IMR-90 (cell line): Measurements from ENCODE around the gene CALD1. TPM values are rescaled to one million over a fixed set of nuclear protein-coding genes. Genes with fewer than 3 reads are reported as not detected.

Source experiments
- ATAC-seq: fragments of 200-7000 bp; cut with Tn5 transposase; 2 replicates; pipeline ENCODE4 v1.9.1; 2020; ENCODE audit warnings: low read depth, mild to moderate bottlenecking, moderate library complexity
- BruUV-seq: library from RNA; stranded (reverse); fragments of 400-500 nt; replicated peaks from 2 replicates; lab custom pipeline; 2021; lab: Mats Ljungman, UMichigan
- CTCF ChIA-PET: fragments of 300-600 bp; formaldehyde crosslinking; extraction: SDS; loops from one replicate; lab custom pipeline; 2021; ENCODE audit warnings: antibody characterized with exemption; lab: Yijun Ruan, JAX
- POLR2A ChIA-PET: fragments of 300-600 bp; sonication (Branson Sonifier 250); formaldehyde crosslinking; loops from one replicate; lab custom pipeline; 2022; ENCODE audit warnings: antibody characterized with exemption; ENCODE audit not compliant: unreplicated experiment; lab: Charles Lee
- DNase-seq: peaks from one replicate; pipeline ENCODE4 v3.0.0; 2013
- H2AFZ ChIP-seq: replicated peaks from 2 replicates; pipeline ENCODE3; 2013; ENCODE audit warnings: low read length, mild to moderate bottlenecking; ENCODE audit not compliant: poor library complexity
- H2AK5ac ChIP-seq: 2 replicates; pipeline ENCODE4 v1.6.1; 2013; ENCODE audit warnings: low read depth, low read length, inconsistent platforms
- H2AK9ac ChIP-seq: replicated peaks from 2 replicates; pipeline ENCODE3; 2013; ENCODE audit warnings: mild to moderate bottlenecking, low read depth, low read length, moderate library complexity; ENCODE audit not compliant: poor library complexity
- H2BK120ac ChIP-seq: 2 replicates; pipeline ENCODE4 v1.6.1; 2013; ENCODE audit warnings: low read depth, low read length, inconsistent platforms
- H2BK15ac ChIP-seq: 3 replicates; pipeline ENCODE4 v1.6.1; 2013; ENCODE audit warnings: low read depth, low read length, inconsistent platforms
- H2BK20ac ChIP-seq: 2 replicates; pipeline ENCODE4 v1.6.1; 2013; ENCODE audit warnings: low read depth, mild to moderate bottlenecking, inconsistent platforms, low read length, moderate library complexity
- H2BK5ac ChIP-seq: 2 replicates; pipeline ENCODE4 v1.6.1; 2013; ENCODE audit warnings: mild to moderate bottlenecking, low read depth, low read length, inconsistent platforms; ENCODE audit not compliant: poor library complexity, severe bottlenecking
- H3K14ac ChIP-seq: replicated peaks from 2 replicates; pipeline ENCODE4 v1.6.1; 2013; ENCODE audit warnings: low read depth, low read length, inconsistent platforms
- H3K18ac ChIP-seq: 2 replicates; pipeline ENCODE4 v1.6.1; 2013; ENCODE audit warnings: low read depth, low read length, control low read depth
- H3K23ac ChIP-seq: 2 replicates; pipeline ENCODE4 v1.6.1; 2013; ENCODE audit warnings: low read depth, low read length, inconsistent platforms
- H3K27ac ChIP-seq: 2 replicates; pipeline ENCODE4 v1.5.1; 2013; ENCODE audit warnings: mild to moderate bottlenecking, control low read depth, low read length; ENCODE audit not compliant: insufficient read depth
- H3K27me3 ChIP-seq: 2 replicates; pipeline ENCODE4 v1.6.1; 2013; ENCODE audit warnings: low read length; ENCODE audit not compliant: control insufficient read depth, insufficient read depth
- H3K36me3 ChIP-seq: 2 replicates; pipeline ENCODE4 v1.6.1; 2013; ENCODE audit warnings: low read length, mixed read lengths; ENCODE audit not compliant: control insufficient read depth, insufficient read depth
- H3K4ac ChIP-seq: 2 replicates; pipeline ENCODE4 v1.6.1; 2013; ENCODE audit warnings: low read depth, low read length, inconsistent platforms
- H3K4me1 ChIP-seq: 2 replicates; pipeline ENCODE4 v1.6.1; 2013; ENCODE audit warnings: low read length, mixed read lengths; ENCODE audit not compliant: control insufficient read depth, insufficient read depth
- H3K4me2 ChIP-seq: 2 replicates; pipeline ENCODE4 v1.6.1; 2013; ENCODE audit warnings: low read depth, mild to moderate bottlenecking, control low read depth, low read length, moderate library complexity
- H3K4me3 ChIP-seq: 2 replicates; pipeline ENCODE4 v1.5.1; 2013; ENCODE audit warnings: low read depth, mild to moderate bottlenecking, control low read depth, low read length, moderate library complexity; ENCODE audit not compliant: insufficient read depth
- H3K56ac ChIP-seq: 2 replicates; pipeline ENCODE4 v1.6.1; 2013; ENCODE audit warnings: low read length, inconsistent platforms; ENCODE audit not compliant: insufficient read depth; ENCODE audit errors: extremely low read depth
- H3K79me1 ChIP-seq, 2 experiments: 2 replicates each; pipeline ENCODE4 v1.6.1; 2013; ENCODE audit warnings: low read length in 2 of 2, inconsistent platforms in 1 of 2, low read depth in 1 of 2
- H3K9ac ChIP-seq: 2 replicates; pipeline ENCODE4 v1.6.1; 2013; ENCODE audit warnings: low read depth, low read length, control low read depth
- H3K9me1 ChIP-seq: 2 replicates; pipeline ENCODE4 v1.6.1; 2013; ENCODE audit warnings: low read length, inconsistent platforms; ENCODE audit not compliant: insufficient read depth
- H3K9me3 ChIP-seq: 2 replicates; pipeline ENCODE4 v1.6.1; 2013; ENCODE audit warnings: low read length; ENCODE audit not compliant: control insufficient read depth, insufficient read depth
- H4K20me1 ChIP-seq: 2 replicates; pipeline ENCODE4 v1.6.1; 2013; ENCODE audit warnings: low read length, inconsistent platforms; ENCODE audit not compliant: insufficient read depth
- H4K5ac ChIP-seq: 2 replicates; pipeline ENCODE4 v1.6.1; 2013; ENCODE audit warnings: mild to moderate bottlenecking, low read depth, low read length, control low read depth
- H4K8ac ChIP-seq, 2 experiments: 2 replicates each; pipeline ENCODE4 v1.6.1; 2013; ENCODE audit warnings: low read depth in 2 of 2, low read length in 2 of 2, control low read depth in 1 of 2, inconsistent platforms in 1 of 2
- H4K91ac ChIP-seq: 2 replicates; pipeline ENCODE4 v1.6.1; 2013; ENCODE audit warnings: low read depth, low read length, inconsistent platforms; ENCODE audit not compliant: insufficient read depth
- CEBPB ChIP-seq: IDR thresholded peaks from 2 replicates; pipeline ENCODE4 v1.6.1; 2012; ENCODE audit warnings: low read depth, low read length, improper control_type of control experiment
- ELK1 ChIP-seq: fragments of 150-350 bp; IDR thresholded peaks from 2 replicates; pipeline ENCODE4 v1.6.1; 2016; ENCODE audit warnings: low read depth, mild to moderate bottlenecking, low read length, moderate library complexity, borderline replicate concordance
- FOS ChIP-seq: fragments of 150-350 bp; IDR thresholded peaks from 2 replicates; pipeline ENCODE4 v1.6.1; 2016; ENCODE audit warnings: low read depth, low read length
- MAFK ChIP-seq: IDR thresholded peaks from 2 replicates; pipeline ENCODE4 v1.6.1; 2012; ENCODE audit warnings: low read depth, low read length, improper control_type of control experiment
- MAZ ChIP-seq: IDR thresholded peaks from 2 replicates; pipeline ENCODE4 v1.6.1; 2012; ENCODE audit warnings: low read depth, mild to moderate bottlenecking, low read length, improper control_type of control experiment, moderate library complexity, borderline replicate concordance
- POLR2A ChIP-seq: IDR thresholded peaks from 2 replicates; pipeline ENCODE4 v1.6.1; 2012; ENCODE audit warnings: mild to moderate bottlenecking, low read depth, low read length
- RAD21 ChIP-seq: IDR thresholded peaks from 2 replicates; pipeline ENCODE4 v1.6.1; 2012; ENCODE audit warnings: low read length, improper control_type of control experiment
- RCOR1 ChIP-seq: IDR thresholded peaks from 2 replicates; pipeline ENCODE4 v1.6.1; 2012; ENCODE audit warnings: mild to moderate bottlenecking, low read length, improper control_type of control experiment; ENCODE audit not compliant: insufficient replicate concordance
- RFX5 ChIP-seq: IDR thresholded peaks from 2 replicates; pipeline ENCODE4 v1.8.0; 2012; ENCODE audit warnings: low read depth, mild to moderate bottlenecking, low read length, moderate library complexity
- SMC3 ChIP-seq: fragments of 150-350 bp; IDR thresholded peaks from 2 replicates; pipeline ENCODE4 v1.6.1; 2016; ENCODE audit warnings: low read depth, mild to moderate bottlenecking, antibody characterized with exemption, low read length, moderate library complexity
- WGBS, 2 experiments: methylation state at CpG; one replicate each; pipeline versions ENCODE4 v1.1.5 to v1.1.7; 2013; ENCODE audit warnings: missing lambda C conversion rate in 2 of 2; ENCODE audit not compliant: insufficient read length in 1 of 2; ENCODE audit errors: extremely low coverage in 2 of 2; 5-methylcytosine and 5-hydroxymethylcytosine counted together
- dilution Hi-C: fragments of 300-500 bp; cut with HindIII; formaldehyde crosslinking; loops from one replicate; pipeline ENCODE4 v1.14.3; 2018; ENCODE audit warnings: low sequenced_read_pairs; ENCODE audit not compliant: unreplicated experiment
- in situ Hi-C: fragments of 300-500 bp; cut with MboI; formaldehyde crosslinking; loops from 3 replicates; pipeline ENCODE4 v1.14.3; 2019; ENCODE audit warnings: low sequenced_read_pairs, inconsistent platforms, mixed read lengths
- intact Hi-C: fragments of 100-400 bp; cut with micrococcal nuclease; formaldehyde crosslinking; loops from 2 replicates; pipeline ENCODE4 v1.10.0; 2022
- polyA plus RNA-seq, 3 experiments: library from polyadenylated mRNA; depleted of rRNA; stranded (reverse); fragments of >200 nt; gene quantifications; 2 replicates each; pipeline ENCODE4 v1.2.3, GENCODE V29; 2012; ENCODE audit warnings: low replicate concordance in 1 of 3
- total RNA-seq: library from RNA; depleted of rRNA; stranded (reverse); fragments of >200 nt; gene quantifications from 2 replicates; pipeline ENCODE4 v1.2.3, GENCODE V29; 2012
- TF ChIP-seq, protein P1 (sequence below): conservative IDR thresholded peaks from 2 replicates; pipeline ENCODE4 v1.5.1; 2012; ENCODE audit warnings: mild to moderate bottlenecking, low read depth, low read length, improper control_type of control experiment

Gene CALD1
- total and polyA plus RNA-seq, 2 of the 4 experiments (the other 2 are of a cell fraction) = 375 to 487 TPM

DNA sequence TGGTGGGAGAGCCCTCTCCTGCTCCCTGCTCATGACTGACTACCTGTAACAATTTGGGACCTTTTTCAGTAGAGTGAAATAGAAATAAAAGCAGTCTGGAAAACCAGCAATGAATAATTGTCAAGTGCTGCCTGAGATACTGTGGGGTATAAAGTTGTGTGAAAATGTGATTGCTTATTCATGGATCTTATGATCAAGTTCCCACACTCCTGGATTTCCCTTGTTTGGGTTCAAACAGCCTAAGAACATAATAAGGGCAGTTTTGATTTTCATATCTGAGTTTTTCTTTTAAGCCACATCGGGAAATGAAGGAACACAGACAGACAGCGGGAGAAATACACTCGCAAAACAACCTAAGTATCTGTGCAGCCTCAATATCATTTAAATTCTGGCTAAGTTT is 52.9 kb downstream of the CALD1 start:
- peaks cover 19% of the 10 kb centered on the region for H3K9me1 ChIP-seq
- H2AK9ac ChIP-seq = no peak overlapping the region
- no peak overlapping the region for H3K14ac ChIP-seq
- H2BK120ac ChIP-seq = no peak overlapping the region
- H2AK5ac ChIP-seq = no peak overlapping the region
- H3K56ac ChIP-seq = no peak overlapping the region
- H3K23ac ChIP-seq = no peak overlapping the region
- no peak for TF ChIP-seq RFX5
- TF ChIP-seq, protein P1, sequence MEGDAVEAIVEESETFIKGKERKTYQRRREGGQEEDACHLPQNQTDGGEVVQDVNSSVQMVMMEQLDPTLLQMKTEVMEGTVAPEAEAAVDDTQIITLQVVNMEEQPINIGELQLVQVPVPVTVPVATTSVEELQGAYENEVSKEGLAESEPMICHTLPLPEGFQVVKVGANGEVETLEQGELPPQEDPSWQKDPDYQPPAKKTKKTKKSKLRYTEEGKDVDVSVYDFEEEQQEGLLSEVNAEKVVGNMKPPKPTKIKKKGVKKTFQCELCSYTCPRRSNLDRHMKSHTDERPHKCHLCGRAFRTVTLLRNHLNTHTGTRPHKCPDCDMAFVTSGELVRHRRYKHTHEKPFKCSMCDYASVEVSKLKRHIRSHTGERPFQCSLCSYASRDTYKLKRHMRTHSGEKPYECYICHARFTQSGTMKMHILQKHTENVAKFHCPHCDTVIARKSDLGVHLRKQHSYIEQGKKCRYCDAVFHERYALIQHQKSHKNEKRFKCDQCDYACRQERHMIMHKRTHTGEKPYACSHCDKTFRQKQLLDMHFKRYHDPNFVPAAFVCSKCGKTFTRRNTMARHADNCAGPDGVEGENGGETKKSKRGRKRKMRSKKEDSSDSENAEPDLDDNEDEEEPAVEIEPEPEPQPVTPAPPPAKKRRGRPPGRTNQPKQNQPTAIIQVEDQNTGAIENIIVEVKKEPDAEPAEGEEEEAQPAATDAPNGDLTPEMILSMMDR = no peak
- no peak for TF ChIP-seq ELK1
- TF ChIP-seq RCOR1 = no peak
- TF ChIP-seq CEBPB = no peak
- no peak for TF ChIP-seq FOS
- TF ChIP-seq SMC3 = no peak
- no peak for TF ChIP-seq MAFK
- TF ChIP-seq RAD21 = no peak
- TF ChIP-seq MAZ = no peak
- TF ChIP-seq POLR2A = no peak
- H4K5ac ChIP-seq = no peak overlapping the region
- peaks cover 22% of the 10 kb centered on the region for H3K4me1 ChIP-seq
- no peak overlapping the region for H3K27ac ChIP-seq
- POLR2A ChIA-PET = no interaction called here
- H3K27me3 ChIP-seq = no peaks in the 10 kb centered on the region
- no peak overlapping the region for H3K9ac ChIP-seq
- in situ Hi-C loops (no loop called here), dilution Hi-C loops (no loop called here), intact Hi-C loops (no loop called here)
- no peaks in the 10 kb centered on the region for H3K9me3 ChIP-seq
- H2BK20ac ChIP-seq = no peak overlapping the region
- H4K91ac ChIP-seq = no peak overlapping the region
- BruUV-seq = no TSS peak
- ATAC-seq (no peak), DNase-seq (no peak)
- H3K4me2 ChIP-seq = no peak overlapping the region
- H2AFZ ChIP-seq = no peak overlapping the region
- peaks cover 93% of the 10 kb centered on the region for H4K20me1 ChIP-seq
- no peak overlapping the region for H3K4me3 ChIP-seq
- no peak overlapping the region for H3K4ac ChIP-seq
- no peak overlapping the region for H2BK15ac ChIP-seq
- peaks cover 8 to 71% of the 10 kb centered on the region in 2 experiments for H3K79me1 ChIP-seq
- WGBS, 2 experiments = no CpG with 5 or more reads among the region's 3 CpGs
- CTCF ChIA-PET = interaction anchor here (0.6 kb wide), 1 partner anchor 9 kb away, joined by 3 read pairs; no protein-coding TSS in a partner anchor
- no peak overlapping the region for H3K18ac ChIP-seq
- H4K8ac ChIP-seq = no peak overlapping the region
- peak overlapping the region; percentile 21 for H2BK5ac ChIP-seq
- H3K36me3 ChIP-seq = peaks cover 1% of the 10 kb centered on the region; the same call in 1 of the 2 replicates
